Adrenal gland (tissue), 12 donors: ENCODE results near the gene GNG8. TPM values are rescaled to one million over a fixed set of nuclear protein-coding genes. Genes with fewer than 3 reads are reported as not detected.

Source experiments
- DNase-seq, 7 donors: peaks; one replicate each; pipeline ENCODE4 v3.0.0-alpha.2; 2019 to 2020
- H3K27ac ChIP-seq, 5 donors: fragments of 200-600 bp; sonication (generic) in 4 of 5; 1 replicate in 3 of 5; 2 replicates in 2 of 5; pipeline versions ENCODE4 v1.5.1 to v1.8.0; 2016 to 2020; ENCODE audit warnings: mild to moderate bottlenecking in 1 of 5
- H3K27me3 ChIP-seq: fragments of 200-600 bp; 2 replicates; pipeline ENCODE4 v1.8.0; 2021
- H3K36me3 ChIP-seq, 2 donors: fragments of 200-600 bp; replicated peaks in 1 of 2; 1 replicate in 1 of 2; 2 replicates in 1 of 2; pipeline versions ENCODE4 v1.5.1 to v1.8.0; 2018 to 2022
- H3K4me1 ChIP-seq, 2 donors: fragments of 200-600 bp; replicated peaks in 1 of 2; 1 replicate in 1 of 2; 2 replicates in 1 of 2; pipeline versions ENCODE4 v1.5.1 to v1.8.0; 2018 to 2021
- H3K4me3 ChIP-seq, 4 donors: fragments of 200-600 bp; sonication (generic) in 3 of 4; one replicate each; pipeline ENCODE4 v1.5.1; 2016 to 2018
- H3K9me3 ChIP-seq, 3 donors: fragments of 200-600 bp; sonication (generic) in 1 of 3; replicated peaks in 1 of 3; 1 replicate in 2 of 3; 2 replicates in 1 of 3; pipeline versions ENCODE4 v1.5.1 to v1.8.0; 2016 to 2021
- POLR2A ChIP-seq, 2 donors: fragments of 450-650 bp; IDR thresholded peaks; one replicate each; pipeline ENCODE4 v1.6.1; 2017; ENCODE audit warnings: antibody characterized with exemption in 2 of 2, mild to moderate bottlenecking in 2 of 2, moderate library complexity in 1 of 2
- WGBS, 4 donors: extraction: QIAGEN DNeasy Blood & Tissue Kit in 2 of 4; methylation state at CpG; one replicate each; pipeline versions ENCODE4 v1.1.5 to v1.1.7; 2013 to 2017; 5-methylcytosine and 5-hydroxymethylcytosine counted together
- intact Hi-C, 2 donors: fragments of 100-400 bp; cut with DNase I; formaldehyde crosslinking; loops; one replicate each; pipeline versions ENCODE4 v1.14.1 to v1.15.0; 2022 to 2023
- polyA plus RNA-seq, 3 donors: library from polyadenylated mRNA; stranded (reverse); fragments of 200-250 nt in 2 of 3; fragments of 350-450 nt in 1 of 3; fragmentation: Illumina TruSeq in 1 of 3; extraction: RNeasy Lipid Tissue Mini Kit (QIAGEN cat#74804) in 1 of 3; gene quantifications; one replicate each; pipeline ENCODE4 v1.2.3, GENCODE V29; 2013 to 2014
- total RNA-seq, 9 donors: library from RNA; depleted of rRNA in 4 of 9; stranded (reverse); fragments of >200 nt in 4 of 9; fragments of 120-200 nt in 1 of 9; fragmentation: NEBNext Ultra II Directional in 1 of 9; extraction: Animal tissue kit (Norgen Biotek cat#: 25700) in 1 of 9; gene quantifications; one replicate each; pipeline versions ENCODE4 v1.1.0 to v1.2.4, GENCODE V29; 2013 to 2023
- TF ChIP-seq, protein P1 (sequence below), 6 experiments: fragments of 450-650 bp in 4 of 6; fragments of 200-600 bp in 2 of 6; sonication (generic) in 1 of 6; IDR thresholded peaks; 1 replicate in 5 of 6; 2 replicates in 1 of 6; pipeline versions ENCODE4 v1.5.1 to v1.8.0; 2016 to 2021; ENCODE audit warnings: antibody characterized with exemption in 6 of 6, mild to moderate bottlenecking in 2 of 6, moderate library complexity in 1 of 6
- donor health status: healthy with polysubstance abuse.
- donor health status: Bipolar disorder and iron deficiency.
- donor health status: DM: yes; HTN: yes; CAD: no.
- donor health status: DM: no; HTN: no; CAD: no.
- donor health status: DM: no; HTN: no; CAD: no.
- donor health status: DM: yes; HTN: yes; CAD: no.

Gene GNG8
- total and polyA plus RNA-seq, 12 donors, result 3.9 TPM; not detected in 11

DNA sequence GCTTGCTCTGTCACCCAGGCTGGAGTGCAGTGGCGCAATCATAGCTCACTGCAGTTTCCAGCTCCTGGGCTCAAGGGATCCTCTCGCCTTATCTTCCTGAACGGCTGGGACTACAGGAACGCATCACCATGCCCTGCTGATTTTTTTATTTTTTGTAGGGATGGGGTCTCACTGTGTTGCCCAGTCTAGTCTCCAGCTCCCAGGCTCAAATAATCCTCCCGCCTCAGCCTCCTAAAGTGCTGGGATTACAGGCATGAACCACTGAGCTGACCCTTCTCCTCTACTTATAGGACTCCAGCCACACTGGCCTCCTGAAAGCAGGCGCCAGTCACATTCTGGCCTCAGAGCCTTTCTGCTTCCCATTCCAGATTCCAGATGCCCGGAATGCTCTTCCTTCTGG, 14.4 kb upstream of the GNG8 start:
- Histone ChIP-seq H3K4me1 (no peaks in the 10 kb centered on the region), H3K27ac (no peak overlapping the region), H3K36me3 (no peaks in the 10 kb centered on the region), H3K27me3 (peaks cover 15% of the 10 kb centered on the region), H3K4me3 (no peak overlapping the region), H3K9me3 (no peaks in the 10 kb centered on the region)
- TF ChIP-seq, protein P1, sequence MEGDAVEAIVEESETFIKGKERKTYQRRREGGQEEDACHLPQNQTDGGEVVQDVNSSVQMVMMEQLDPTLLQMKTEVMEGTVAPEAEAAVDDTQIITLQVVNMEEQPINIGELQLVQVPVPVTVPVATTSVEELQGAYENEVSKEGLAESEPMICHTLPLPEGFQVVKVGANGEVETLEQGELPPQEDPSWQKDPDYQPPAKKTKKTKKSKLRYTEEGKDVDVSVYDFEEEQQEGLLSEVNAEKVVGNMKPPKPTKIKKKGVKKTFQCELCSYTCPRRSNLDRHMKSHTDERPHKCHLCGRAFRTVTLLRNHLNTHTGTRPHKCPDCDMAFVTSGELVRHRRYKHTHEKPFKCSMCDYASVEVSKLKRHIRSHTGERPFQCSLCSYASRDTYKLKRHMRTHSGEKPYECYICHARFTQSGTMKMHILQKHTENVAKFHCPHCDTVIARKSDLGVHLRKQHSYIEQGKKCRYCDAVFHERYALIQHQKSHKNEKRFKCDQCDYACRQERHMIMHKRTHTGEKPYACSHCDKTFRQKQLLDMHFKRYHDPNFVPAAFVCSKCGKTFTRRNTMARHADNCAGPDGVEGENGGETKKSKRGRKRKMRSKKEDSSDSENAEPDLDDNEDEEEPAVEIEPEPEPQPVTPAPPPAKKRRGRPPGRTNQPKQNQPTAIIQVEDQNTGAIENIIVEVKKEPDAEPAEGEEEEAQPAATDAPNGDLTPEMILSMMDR (IDR thresholded peaks at IDR 0.05), result no peak
- no peak for TF ChIP-seq POLR2A (IDR thresholded peaks at IDR 0.05)
- no peak for DNase-seq
- intact Hi-C loops, result no loop called here
- 86 to 90% (median 89%) methylated on average over 7 of the region's 7 CpGs for WGBS, 4 donors

DNA sequence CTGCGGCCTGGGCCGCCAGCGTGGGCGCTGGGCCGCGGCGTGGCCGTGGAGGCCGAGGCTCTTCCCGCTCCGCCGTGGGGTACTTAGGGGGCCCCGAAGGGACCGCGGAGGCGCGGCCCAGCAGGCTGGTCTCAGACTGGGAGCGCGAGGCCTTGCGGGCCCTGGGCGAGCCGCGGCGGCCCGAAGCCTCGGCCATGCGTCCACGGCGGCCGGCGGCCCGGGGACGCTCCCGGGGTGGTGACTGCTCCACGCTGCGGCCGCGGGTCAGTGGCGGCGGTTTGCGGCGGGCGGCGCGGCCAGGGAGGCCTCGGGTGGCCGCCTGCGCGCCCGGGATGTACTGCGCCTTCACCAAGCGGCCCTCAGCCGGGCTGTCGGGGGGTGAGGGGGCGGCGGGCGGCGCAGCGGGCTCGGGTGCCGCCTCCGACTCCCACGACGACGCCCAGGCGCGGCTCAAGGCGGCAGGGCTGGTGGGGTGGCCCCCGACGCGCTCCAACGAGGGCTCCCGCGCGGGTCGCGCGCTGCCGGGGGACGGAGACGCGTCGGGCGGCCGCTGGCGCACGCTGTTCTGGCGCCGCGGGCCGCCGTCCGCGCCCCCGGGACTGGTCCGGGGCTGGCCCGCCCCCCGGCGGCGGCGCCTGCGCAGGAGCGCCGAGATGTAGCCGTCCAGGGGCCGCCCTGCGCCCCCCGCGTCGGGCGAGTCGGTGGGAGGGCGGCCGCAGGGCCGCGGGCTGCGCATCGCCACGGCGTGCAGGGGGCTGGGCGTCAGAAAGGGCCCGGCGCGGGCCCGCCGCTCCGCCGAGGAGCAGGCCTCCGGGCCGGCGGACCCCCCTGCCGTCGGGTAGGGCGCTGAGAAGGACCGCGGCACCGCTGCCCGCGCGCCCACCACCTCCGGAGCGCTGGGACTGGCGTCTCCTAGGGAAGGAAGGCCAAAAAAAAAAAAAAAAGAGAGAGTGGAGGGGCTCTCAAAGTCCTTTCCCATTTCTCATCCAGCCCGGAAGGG, 13.3 kb upstream of the GNG8 start:
- H3K27ac ChIP-seq, result no peak overlapping the region
- no peak for DNase-seq

DNA sequence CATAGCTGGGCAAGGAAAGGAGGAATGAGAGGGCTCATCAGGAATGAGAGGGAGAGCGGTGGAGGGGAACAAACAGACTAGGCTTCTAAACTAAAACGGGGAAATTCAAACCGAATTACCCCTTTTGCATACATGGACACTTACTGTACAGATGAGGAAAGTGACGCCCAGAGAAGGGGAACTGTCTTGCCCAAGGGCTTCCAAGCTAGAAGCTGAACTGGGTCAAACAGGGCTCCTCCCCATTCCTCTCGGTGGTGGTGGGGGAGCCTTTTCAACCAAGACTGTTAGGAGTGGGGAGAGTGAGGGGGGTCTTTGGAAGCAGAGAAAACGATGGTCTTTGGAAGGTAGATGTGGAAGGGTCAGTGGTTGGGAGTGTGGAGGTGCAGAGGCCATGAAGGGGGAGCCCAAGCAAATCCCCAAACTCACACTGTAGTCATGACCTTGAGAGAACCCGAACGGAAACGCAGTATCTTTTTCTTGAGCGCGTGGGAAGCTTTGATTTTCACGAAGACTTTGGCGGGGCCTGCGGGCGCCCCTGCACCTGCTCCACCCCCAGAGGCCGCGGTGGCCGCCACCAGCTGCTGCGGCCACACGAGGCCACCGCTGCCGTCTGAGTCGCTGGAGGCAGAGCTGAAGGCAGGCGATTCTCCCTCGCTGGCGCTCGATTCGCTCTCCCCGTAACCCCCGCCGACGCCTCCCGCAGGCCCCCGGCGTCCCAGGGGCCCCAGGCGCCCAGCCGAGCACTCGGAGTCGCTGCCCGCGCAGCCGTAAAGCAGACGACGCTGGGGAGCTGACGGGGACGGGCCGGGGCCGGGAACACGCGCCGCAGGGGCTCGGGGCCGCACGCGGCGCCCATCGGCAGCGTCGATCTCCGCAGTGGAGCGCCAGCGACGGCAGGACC, 12.3 kb upstream of the GNG8 start:
- H3K4me3 ChIP-seq, result no peak overlapping the region
- TF ChIP-seq, protein P1 (IDR thresholded peaks at IDR 0.05), result no peak
- TF ChIP-seq POLR2A (IDR thresholded peaks at IDR 0.05), result no peak
- no peak for DNase-seq
- H3K36me3 ChIP-seq, result no peaks in the 10 kb centered on the region
- H3K27me3 ChIP-seq, result peaks cover 15% of the 10 kb centered on the region
- H3K4me1 ChIP-seq, result no peaks in the 10 kb centered on the region
- H3K27ac ChIP-seq, result no peak overlapping the region
- intact Hi-C loops, result no loop called here
- 39 to 53% (median 44%) methylated on average over 12 to 63 of the region's 63 CpGs for WGBS, 4 donors
- no peaks in the 10 kb centered on the region for H3K9me3 ChIP-seq

More for the DNA sequence above, 13.3 kb upstream of the GNG8 start:
- no peak for TF ChIP-seq POLR2A (IDR thresholded peaks at IDR 0.05)
- TF ChIP-seq, protein P1 (IDR thresholded peaks at IDR 0.05), result no peak
- peaks cover 15% of the 10 kb centered on the region for H3K27me3 ChIP-seq
- WGBS, 4 donors, result 29 to 38% (median 31%) methylated on average over 2 to 144 of the region's 144 CpGs
- intact Hi-C loops, result no loop called here
- H3K4me3 ChIP-seq, result no peak overlapping the region
- H3K4me1 ChIP-seq, result no peaks in the 10 kb centered on the region
- H3K36me3 ChIP-seq, result no peaks in the 10 kb centered on the region
- no peaks in the 10 kb centered on the region for H3K9me3 ChIP-seq

DNA sequence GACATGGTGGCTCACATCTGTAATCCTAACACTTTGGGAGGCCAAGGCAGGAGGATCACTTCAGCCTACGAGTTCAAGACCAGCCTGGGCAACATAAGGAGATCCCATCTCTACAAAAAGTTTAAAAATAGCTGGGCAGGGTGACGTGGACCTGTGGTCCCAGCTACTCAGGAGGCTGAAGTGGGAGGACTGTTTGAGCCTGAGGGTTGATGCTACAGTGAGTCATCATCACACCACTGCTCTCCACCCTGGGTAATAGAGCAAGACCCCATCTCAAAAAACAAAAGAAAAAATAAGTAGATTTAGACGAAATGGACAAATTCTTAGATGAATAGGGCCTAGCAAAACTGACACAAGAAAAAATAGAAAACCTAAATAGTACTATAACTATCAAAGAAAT, 10.4 kb upstream of the GNG8 start:
- H3K27ac ChIP-seq, result no peak overlapping the region
- WGBS, 4 donors, result 75 to 81% (median 78%) methylated on average over 3 of the region's 3 CpGs
- no peak for DNase-seq
- H3K4me1 ChIP-seq, result no peaks in the 10 kb centered on the region
- H3K27me3 ChIP-seq, result peaks cover 15% of the 10 kb centered on the region
- H3K36me3 ChIP-seq, result no peaks in the 10 kb centered on the region
- no peaks in the 10 kb centered on the region for H3K9me3 ChIP-seq
- TF ChIP-seq, protein P1 (IDR thresholded peaks at IDR 0.05), result no peak
- TF ChIP-seq POLR2A (IDR thresholded peaks at IDR 0.05), result no peak
- H3K4me3 ChIP-seq, result no peak overlapping the region
- intact Hi-C loops, result no loop called here
